Thyroid gland (tissue), 4 donors: Measurements from ENCODE around the gene GABARAPL2. TPM values are rescaled to one million over a fixed set of nuclear protein-coding genes. Genes with fewer than 3 reads are reported as not detected.

Experiments
- DNase-seq, 2 donors: peaks; one replicate each; pipeline ENCODE4 v3.0.0-alpha.2; 2019
- H3K27ac ChIP-seq, 3 donors: fragments of 200-600 bp; sonication (generic); 1 replicate in 2 of 3; 2 replicates in 1 of 3; pipeline ENCODE4 v1.5.1; 2016 to 2019; ENCODE audit warnings: mild to moderate bottlenecking in 1 of 3, moderate library complexity in 1 of 3
- H3K27me3 ChIP-seq: fragments of 200-600 bp; sonication (generic); one replicate; pipeline ENCODE4 v1.5.1; 2019
- H3K36me3 ChIP-seq, 2 donors: fragments of 200-600 bp; sonication (generic); one replicate each; pipeline ENCODE4 v1.5.1; 2016 to 2019
- H3K4me1 ChIP-seq, 2 donors: fragments of 200-600 bp; sonication (generic); one replicate each; pipeline ENCODE4 v1.5.1; 2017 to 2019
- H3K4me3 ChIP-seq, 3 donors: fragments of 200-600 bp; sonication (generic); replicated peaks in 1 of 3; 1 replicate in 2 of 3; 2 replicates in 1 of 3; pipeline ENCODE4 v1.5.1; 2016; ENCODE audit warnings: mild to moderate bottlenecking in 1 of 3
- H3K9me3 ChIP-seq: fragments of 200-600 bp; sonication (generic); one replicate; pipeline ENCODE4 v1.5.1; 2017
- POLR2A ChIP-seq, 2 donors: fragments of 450-650 bp; IDR thresholded peaks; one replicate each; pipeline ENCODE4 v1.6.1; 2017; ENCODE audit warnings: antibody characterized with exemption in 2 of 2, mild to moderate bottlenecking in 2 of 2, moderate library complexity in 1 of 2
- WGBS, 2 donors: methylation state at CpG; one replicate each; pipeline ENCODE4 v1.1.5; 2017; 5-methylcytosine and 5-hydroxymethylcytosine counted together
- intact Hi-C: fragments of 100-400 bp; cut with DNase I; formaldehyde crosslinking; loops from one replicate; pipeline ENCODE4 v1.15.1; 2023
- total RNA-seq, 4 donors: library from RNA; depleted of rRNA; stranded (reverse); fragments of >200 nt; gene quantifications; one replicate each; pipeline ENCODE4 v1.2.3, GENCODE V29; 2016
- TF ChIP-seq, protein P1 (sequence below), 6 experiments: fragments of 200-600 bp in 3 of 6; fragments of 450-650 bp in 3 of 6; sonication (generic) in 3 of 6; IDR thresholded peaks; one replicate each; pipeline ENCODE4 v1.5.1; 2016 to 2019; ENCODE audit warnings: antibody characterized with exemption in 6 of 6, mild to moderate bottlenecking in 2 of 6, inconsistent platforms in 1 of 6, moderate library complexity in 1 of 6

Gene GABARAPL2
- total RNA-seq, 4 donors from 2014 or later: 75.3 to 223 (median 122) TPM

DNA sequence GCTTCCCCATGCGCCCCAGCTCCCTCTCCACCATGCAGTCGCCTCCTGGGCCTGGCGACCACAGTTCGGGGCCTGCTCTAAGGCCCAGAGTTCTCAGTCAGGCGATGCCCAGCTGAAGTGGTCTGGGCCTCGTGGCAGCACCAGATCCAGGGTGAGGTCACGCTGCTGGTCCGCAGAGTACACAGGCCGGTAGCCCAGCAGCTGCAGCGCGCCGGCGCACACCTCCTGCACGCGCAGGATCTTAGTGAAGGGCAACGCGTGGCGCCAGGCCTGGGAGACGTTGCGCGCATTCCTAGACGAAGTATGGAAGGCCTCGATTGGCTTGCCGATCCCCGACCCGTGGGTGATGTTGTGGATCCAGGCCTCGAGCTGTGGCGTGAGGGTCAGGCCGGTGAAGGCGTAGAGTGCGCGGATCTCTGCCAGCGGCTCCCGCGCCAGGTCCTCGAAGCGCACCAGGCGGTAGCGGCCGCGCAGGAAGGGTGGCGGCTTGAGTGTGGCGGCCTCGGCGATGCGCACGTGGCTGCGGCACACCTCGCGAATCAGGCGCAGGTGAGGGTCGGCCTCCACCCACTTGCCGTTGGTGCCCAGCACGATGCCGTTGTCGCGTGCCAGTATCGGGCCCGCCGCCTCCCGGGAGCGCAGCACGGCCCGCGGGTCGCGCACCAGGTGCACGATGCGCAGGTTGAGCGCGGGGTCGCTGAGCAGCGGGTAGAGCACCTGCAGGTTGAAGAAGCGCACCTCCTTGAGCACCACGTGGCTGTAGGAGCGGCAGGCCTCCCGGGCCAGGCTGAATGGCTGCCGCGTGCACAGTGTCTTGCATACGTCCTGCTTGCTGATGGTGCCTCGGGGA lies 36.9 kb upstream of the GABARAPL2 start:
- Histone ChIP-seq H3K27me3 (no peaks in the 10 kb centered on the region), H3K4me1 (no peaks in the 10 kb centered on the region), H3K9me3 (no peaks in the 10 kb centered on the region), H3K27ac (no peak overlapping the region), H3K4me3 (no peak overlapping the region), H3K36me3 (no peaks in the 10 kb centered on the region)
- TF ChIP-seq POLR2A (IDR thresholded peaks at IDR 0.05): no peak
- TF ChIP-seq, protein P1, sequence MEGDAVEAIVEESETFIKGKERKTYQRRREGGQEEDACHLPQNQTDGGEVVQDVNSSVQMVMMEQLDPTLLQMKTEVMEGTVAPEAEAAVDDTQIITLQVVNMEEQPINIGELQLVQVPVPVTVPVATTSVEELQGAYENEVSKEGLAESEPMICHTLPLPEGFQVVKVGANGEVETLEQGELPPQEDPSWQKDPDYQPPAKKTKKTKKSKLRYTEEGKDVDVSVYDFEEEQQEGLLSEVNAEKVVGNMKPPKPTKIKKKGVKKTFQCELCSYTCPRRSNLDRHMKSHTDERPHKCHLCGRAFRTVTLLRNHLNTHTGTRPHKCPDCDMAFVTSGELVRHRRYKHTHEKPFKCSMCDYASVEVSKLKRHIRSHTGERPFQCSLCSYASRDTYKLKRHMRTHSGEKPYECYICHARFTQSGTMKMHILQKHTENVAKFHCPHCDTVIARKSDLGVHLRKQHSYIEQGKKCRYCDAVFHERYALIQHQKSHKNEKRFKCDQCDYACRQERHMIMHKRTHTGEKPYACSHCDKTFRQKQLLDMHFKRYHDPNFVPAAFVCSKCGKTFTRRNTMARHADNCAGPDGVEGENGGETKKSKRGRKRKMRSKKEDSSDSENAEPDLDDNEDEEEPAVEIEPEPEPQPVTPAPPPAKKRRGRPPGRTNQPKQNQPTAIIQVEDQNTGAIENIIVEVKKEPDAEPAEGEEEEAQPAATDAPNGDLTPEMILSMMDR (IDR thresholded peaks at IDR 0.05): no peak
- intact Hi-C loops: no loop called here
- no peak for DNase-seq
- WGBS, 2 donors: 91 to 97% methylated on average over 60 to 76 of the region's 81 CpGs

DNA sequence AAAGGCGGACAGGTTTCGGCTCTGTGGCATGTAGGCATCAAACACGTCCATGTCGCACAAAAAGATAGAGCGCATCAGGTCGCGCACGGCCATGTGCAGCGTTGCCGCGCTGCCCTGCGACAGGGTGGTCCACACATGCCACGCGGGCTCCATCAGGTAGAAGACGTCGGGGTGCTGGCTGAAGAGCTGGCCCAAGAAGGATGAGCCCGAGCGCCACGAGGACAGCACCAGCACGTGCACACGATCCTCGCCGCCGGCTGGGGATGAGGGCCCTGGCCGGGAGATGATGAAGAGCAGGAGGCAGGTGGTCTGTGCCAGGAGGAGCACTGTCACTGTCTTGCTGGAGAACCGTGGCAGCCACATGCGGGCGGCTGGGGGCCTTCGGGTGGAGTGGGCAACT lies 36.2 kb upstream of the GABARAPL2 start:
- intact Hi-C loops: no loop called here
- no peak for DNase-seq
- 91 to 96% methylated on average over 14 to 29 of the region's 29 CpGs for WGBS, 2 donors
- H3K4me3 ChIP-seq: no peak overlapping the region
- H3K9me3 ChIP-seq: no peaks in the 10 kb centered on the region
- H3K27me3 ChIP-seq: no peaks in the 10 kb centered on the region
- no peak overlapping the region for H3K27ac ChIP-seq
- TF ChIP-seq POLR2A (IDR thresholded peaks at IDR 0.05): no peak
- TF ChIP-seq, protein P1 (IDR thresholded peaks at IDR 0.05): no peak
- H3K36me3 ChIP-seq: no peaks in the 10 kb centered on the region
- no peaks in the 10 kb centered on the region for H3K4me1 ChIP-seq

DNA sequence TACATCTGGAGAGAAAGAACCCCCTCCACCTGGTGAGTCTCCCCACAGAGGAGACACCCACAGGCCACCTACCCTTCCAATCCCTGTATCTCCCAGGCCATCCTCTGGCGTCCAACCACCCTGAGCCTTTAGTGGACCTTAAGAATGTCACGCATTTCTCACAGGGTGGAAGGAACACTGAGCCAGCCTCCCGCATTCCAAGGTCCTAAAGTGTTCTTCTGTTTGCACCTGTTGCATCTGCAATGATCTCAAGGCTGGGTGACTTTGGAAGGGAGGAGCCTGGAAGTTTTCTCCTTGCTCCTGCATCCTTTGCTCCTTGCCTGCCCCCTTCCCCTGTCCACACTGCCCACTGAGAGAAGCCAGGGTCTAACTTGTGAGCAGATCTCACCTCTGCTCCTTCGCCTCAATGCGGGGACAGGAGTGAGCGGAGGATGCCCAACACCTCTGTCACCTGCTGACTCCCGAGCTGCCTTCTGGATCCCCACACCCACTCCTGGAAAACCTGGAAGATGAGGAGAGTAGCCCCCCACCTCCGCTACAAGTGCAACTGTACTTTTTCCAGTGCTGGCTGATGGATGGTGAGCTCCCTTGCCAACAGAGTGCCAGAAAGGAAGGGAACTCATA lies 33.9 kb upstream of the GABARAPL2 start:
- no peaks in the 10 kb centered on the region for H3K36me3 ChIP-seq
- intact Hi-C loops: no loop called here
- no peaks in the 10 kb centered on the region for H3K9me3 ChIP-seq
- no peaks in the 10 kb centered on the region for H3K4me1 ChIP-seq
- H3K4me3 ChIP-seq: no peak overlapping the region
- no peak for TF ChIP-seq POLR2A (IDR thresholded peaks at IDR 0.05)
- TF ChIP-seq, protein P1 (IDR thresholded peaks at IDR 0.05): no peak
- no peak overlapping the region for H3K27ac ChIP-seq
- WGBS, 2 donors: 81 to 86% methylated on average over 8 of the region's 8 CpGs
- no peaks in the 10 kb centered on the region for H3K27me3 ChIP-seq
- no peak for DNase-seq

DNA sequence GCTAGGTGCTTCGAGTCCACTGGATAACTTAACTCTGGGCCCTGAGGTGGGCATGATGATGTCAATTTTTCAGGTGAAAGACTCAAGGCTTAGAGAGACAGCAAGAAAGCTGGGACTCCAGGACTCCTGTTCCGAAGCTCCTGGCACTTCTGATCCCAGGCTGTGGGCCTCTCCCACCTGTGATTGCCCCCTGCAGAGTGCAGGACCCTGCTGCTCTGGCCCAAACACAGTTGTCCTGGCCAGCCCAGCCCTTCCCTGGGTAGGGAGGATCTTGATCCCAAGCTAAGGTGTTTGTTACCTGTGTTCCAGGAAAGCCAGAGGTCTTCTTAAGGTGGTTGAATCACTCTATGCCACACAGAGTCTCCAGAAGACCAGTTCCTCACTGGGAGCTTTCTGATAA lies 33.4 kb upstream of the GABARAPL2 start:
- intact Hi-C loops: no loop called here
- no peak overlapping the region for H3K4me3 ChIP-seq
- TF ChIP-seq POLR2A (IDR thresholded peaks at IDR 0.05): no peak
- TF ChIP-seq, protein P1 (IDR thresholded peaks at IDR 0.05): no peak
- H3K4me1 ChIP-seq: no peaks in the 10 kb centered on the region
- no peak overlapping the region for H3K27ac ChIP-seq
- no peak for DNase-seq
- no peaks in the 10 kb centered on the region for H3K9me3 ChIP-seq
- H3K27me3 ChIP-seq: no peaks in the 10 kb centered on the region
- no peaks in the 10 kb centered on the region for H3K36me3 ChIP-seq
- 82 to 83% methylated on average over 2 of the region's 2 CpGs for WGBS, 2 donors
